GM23338 (cell line): ENCODE data around the gene JAG1.

Experiments used
- CREB1 ChIP-seq: fragments of 250-450 bp; sonication (Bioruptor Pico); IDR thresholded peaks from 2 replicates; pipeline ENCODE4 v1.5.0; 2020; ENCODE audit warnings: low read depth, mild to moderate bottlenecking, moderate library complexity
- EZH2 ChIP-seq: fragments of 200-600 bp; sonication (generic); IDR thresholded peaks from one replicate; pipeline ENCODE4 v1.8.0; 2017; ENCODE audit warnings: antibody characterized with exemption, mild to moderate bottlenecking, low read depth; ENCODE audit not compliant: unreplicated experiment
- EZH2phosphoT487 ChIP-seq: fragments of 200-600 bp; sonication (generic); IDR thresholded peaks from one replicate; pipeline ENCODE4 v1.8.1; 2018; ENCODE audit warnings: antibody characterized with exemption; ENCODE audit not compliant: unreplicated experiment
- JUNB ChIP-seq: IDR thresholded peaks from one replicate; pipeline ENCODE4 v1.6.1; 2016; ENCODE audit warnings: antibody characterized with exemption; ENCODE audit not compliant: unreplicated experiment
- NANOG ChIP-seq: IDR thresholded peaks from 2 replicates; pipeline ENCODE4 v1.6.1; 2016; ENCODE audit warnings: antibody characterized with exemption, borderline replicate concordance
- POLR2AphosphoS5 ChIP-seq: IDR thresholded peaks from 2 replicates; pipeline ENCODE4 v1.6.1; 2016; ENCODE audit warnings: antibody characterized with exemption, low read depth
- ZNF114 ChIP-seq: fragments of 250-450 bp; sonication (Bioruptor Pico); IDR thresholded peaks from 2 replicates; pipeline ENCODE4 v1.5.0; 2020; ENCODE audit warnings: mild to moderate bottlenecking, moderate library complexity
- TF ChIP-seq, protein P1 (sequence below), 2 experiments: fragments of 200-600 bp in 1 of 2; sonication (generic) in 1 of 2; conservative IDR thresholded peaks; 2 replicates each; pipeline versions ENCODE4 v1.5.1 to v1.6.1; 2016 to 2017; ENCODE audit warnings: antibody characterized with exemption in 2 of 2, low read depth in 2 of 2, mild to moderate bottlenecking in 2 of 2, moderate library complexity in 1 of 2
- TF ChIP-seq, protein P2 (sequence below): IDR thresholded peaks from 2 replicates; pipeline ENCODE4 v1.6.1; 2016; ENCODE audit warnings: antibody characterized with exemption
- TF ChIP-seq, protein P3 (sequence below): IDR thresholded peaks from one replicate; pipeline ENCODE4 v1.6.1; 2018; ENCODE audit warnings: antibody characterized with exemption; ENCODE audit not compliant: unreplicated experiment

DNA sequence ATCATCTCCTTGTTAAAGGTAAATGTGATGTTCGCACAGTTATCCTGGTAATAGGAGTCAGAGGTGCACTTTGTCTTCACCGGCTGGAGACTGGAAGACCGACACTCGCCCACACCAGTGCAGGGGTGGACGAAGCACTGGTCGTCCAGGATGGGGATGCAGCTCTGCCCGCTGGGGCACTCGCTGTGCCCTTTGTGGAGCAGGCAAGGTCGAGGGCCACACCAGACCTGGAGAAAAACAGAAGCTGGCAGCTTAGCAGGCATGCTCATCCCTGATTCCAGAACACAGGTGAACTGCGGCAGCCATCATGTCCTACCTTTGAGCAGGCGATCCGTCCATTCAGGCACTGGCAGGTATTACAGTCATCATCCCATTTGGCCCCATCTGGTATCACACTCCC, 32.3 kb downstream of the JAG1 start:
- TF ChIP-seq, protein P1, sequence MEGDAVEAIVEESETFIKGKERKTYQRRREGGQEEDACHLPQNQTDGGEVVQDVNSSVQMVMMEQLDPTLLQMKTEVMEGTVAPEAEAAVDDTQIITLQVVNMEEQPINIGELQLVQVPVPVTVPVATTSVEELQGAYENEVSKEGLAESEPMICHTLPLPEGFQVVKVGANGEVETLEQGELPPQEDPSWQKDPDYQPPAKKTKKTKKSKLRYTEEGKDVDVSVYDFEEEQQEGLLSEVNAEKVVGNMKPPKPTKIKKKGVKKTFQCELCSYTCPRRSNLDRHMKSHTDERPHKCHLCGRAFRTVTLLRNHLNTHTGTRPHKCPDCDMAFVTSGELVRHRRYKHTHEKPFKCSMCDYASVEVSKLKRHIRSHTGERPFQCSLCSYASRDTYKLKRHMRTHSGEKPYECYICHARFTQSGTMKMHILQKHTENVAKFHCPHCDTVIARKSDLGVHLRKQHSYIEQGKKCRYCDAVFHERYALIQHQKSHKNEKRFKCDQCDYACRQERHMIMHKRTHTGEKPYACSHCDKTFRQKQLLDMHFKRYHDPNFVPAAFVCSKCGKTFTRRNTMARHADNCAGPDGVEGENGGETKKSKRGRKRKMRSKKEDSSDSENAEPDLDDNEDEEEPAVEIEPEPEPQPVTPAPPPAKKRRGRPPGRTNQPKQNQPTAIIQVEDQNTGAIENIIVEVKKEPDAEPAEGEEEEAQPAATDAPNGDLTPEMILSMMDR (conservative IDR thresholded peaks at IDR 0.05; ENCODE audit: low read depth in 2 of 2) = no peak
- TF ChIP-seq EZH2 (no peak), EZH2phosphoT487 (no peak), POLR2AphosphoS5 (no peak), JUNB (no peak), CREB1 (CRISPR knock-in tag) (no peak), ZNF114 (no peak), NANOG (no peak)
- TF ChIP-seq, protein P2, sequence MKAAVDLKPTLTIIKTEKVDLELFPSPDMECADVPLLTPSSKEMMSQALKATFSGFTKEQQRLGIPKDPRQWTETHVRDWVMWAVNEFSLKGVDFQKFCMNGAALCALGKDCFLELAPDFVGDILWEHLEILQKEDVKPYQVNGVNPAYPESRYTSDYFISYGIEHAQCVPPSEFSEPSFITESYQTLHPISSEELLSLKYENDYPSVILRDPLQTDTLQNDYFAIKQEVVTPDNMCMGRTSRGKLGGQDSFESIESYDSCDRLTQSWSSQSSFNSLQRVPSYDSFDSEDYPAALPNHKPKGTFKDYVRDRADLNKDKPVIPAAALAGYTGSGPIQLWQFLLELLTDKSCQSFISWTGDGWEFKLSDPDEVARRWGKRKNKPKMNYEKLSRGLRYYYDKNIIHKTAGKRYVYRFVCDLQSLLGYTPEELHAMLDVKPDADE = no peak
- TF ChIP-seq, protein P3, sequence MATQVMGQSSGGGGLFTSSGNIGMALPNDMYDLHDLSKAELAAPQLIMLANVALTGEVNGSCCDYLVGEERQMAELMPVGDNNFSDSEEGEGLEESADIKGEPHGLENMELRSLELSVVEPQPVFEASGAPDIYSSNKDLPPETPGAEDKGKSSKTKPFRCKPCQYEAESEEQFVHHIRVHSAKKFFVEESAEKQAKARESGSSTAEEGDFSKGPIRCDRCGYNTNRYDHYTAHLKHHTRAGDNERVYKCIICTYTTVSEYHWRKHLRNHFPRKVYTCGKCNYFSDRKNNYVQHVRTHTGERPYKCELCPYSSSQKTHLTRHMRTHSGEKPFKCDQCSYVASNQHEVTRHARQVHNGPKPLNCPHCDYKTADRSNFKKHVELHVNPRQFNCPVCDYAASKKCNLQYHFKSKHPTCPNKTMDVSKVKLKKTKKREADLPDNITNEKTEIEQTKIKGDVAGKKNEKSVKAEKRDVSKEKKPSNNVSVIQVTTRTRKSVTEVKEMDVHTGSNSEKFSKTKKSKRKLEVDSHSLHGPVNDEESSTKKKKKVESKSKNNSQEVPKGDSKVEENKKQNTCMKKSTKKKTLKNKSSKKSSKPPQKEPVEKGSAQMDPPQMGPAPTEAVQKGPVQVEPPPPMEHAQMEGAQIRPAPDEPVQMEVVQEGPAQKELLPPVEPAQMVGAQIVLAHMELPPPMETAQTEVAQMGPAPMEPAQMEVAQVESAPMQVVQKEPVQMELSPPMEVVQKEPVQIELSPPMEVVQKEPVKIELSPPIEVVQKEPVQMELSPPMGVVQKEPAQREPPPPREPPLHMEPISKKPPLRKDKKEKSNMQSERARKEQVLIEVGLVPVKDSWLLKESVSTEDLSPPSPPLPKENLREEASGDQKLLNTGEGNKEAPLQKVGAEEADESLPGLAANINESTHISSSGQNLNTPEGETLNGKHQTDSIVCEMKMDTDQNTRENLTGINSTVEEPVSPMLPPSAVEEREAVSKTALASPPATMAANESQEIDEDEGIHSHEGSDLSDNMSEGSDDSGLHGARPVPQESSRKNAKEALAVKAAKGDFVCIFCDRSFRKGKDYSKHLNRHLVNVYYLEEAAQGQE = no peak
